GM23248 (cell line): Measurements from ENCODE around the gene SCYGR1. TPM values are rescaled to one million over a fixed set of nuclear protein-coding genes. Genes with fewer than 3 reads are reported as not detected.

Experiments
- DNase-seq: peaks from one replicate; pipeline ENCODE4 v3.0.0-alpha.2; 2015
- H2AFZ ChIP-seq: fragments of 200-600 bp; sonication (generic); 2 replicates; pipeline ENCODE4 v1.6.1; 2016; ENCODE audit warnings: antibody characterized with exemption
- H3F3A ChIP-seq: fragments of 200-600 bp; sonication (generic); 2 replicates; pipeline ENCODE4 v1.6.1; 2016; ENCODE audit warnings: mild to moderate bottlenecking, antibody characterized with exemption, mixed run types; ENCODE audit not compliant: insufficient read depth
- H3K27ac ChIP-seq: fragments of 200-600 bp; sonication (generic); 2 replicates; pipeline ENCODE4 v1.5.1; 2016; ENCODE audit warnings: mild to moderate bottlenecking
- H3K27me3 ChIP-seq: fragments of 200-600 bp; sonication (generic); replicated peaks from 2 replicates; pipeline ENCODE4 v1.6.1; 2016; ENCODE audit warnings: mild to moderate bottlenecking; ENCODE audit not compliant: insufficient read depth
- H3K36me3 ChIP-seq: fragments of 200-600 bp; sonication (generic); 2 replicates; pipeline ENCODE4 v1.6.1; 2016; ENCODE audit warnings: low read depth, mild to moderate bottlenecking
- H3K4me1 ChIP-seq: fragments of 200-600 bp; sonication (generic); 2 replicates; pipeline ENCODE4 v1.6.1; 2016; ENCODE audit warnings: mild to moderate bottlenecking; ENCODE audit not compliant: insufficient read depth
- H3K4me2 ChIP-seq: fragments of 200-600 bp; sonication (generic); one replicate; pipeline ENCODE4 v1.6.1; 2016; ENCODE audit warnings: mild to moderate bottlenecking; ENCODE audit not compliant: unreplicated experiment
- H3K4me3 ChIP-seq: fragments of 200-600 bp; sonication (generic); 2 replicates; pipeline ENCODE4 v1.5.1; 2016; ENCODE audit warnings: mild to moderate bottlenecking
- H3K79me2 ChIP-seq: fragments of 200-600 bp; sonication (generic); 2 replicates; pipeline ENCODE4 v1.6.1; 2016; ENCODE audit warnings: mild to moderate bottlenecking; ENCODE audit not compliant: insufficient read depth
- H3K9ac ChIP-seq: fragments of 200-600 bp; sonication (generic); 2 replicates; pipeline ENCODE4 v1.6.1; 2016; ENCODE audit warnings: mild to moderate bottlenecking
- H3K9me2 ChIP-seq: fragments of 200-600 bp; sonication (generic); 2 replicates; pipeline ENCODE4 v1.6.1; 2016; ENCODE audit warnings: mixed run types, mild to moderate bottlenecking, moderate library complexity; ENCODE audit not compliant: insufficient read depth
- H3K9me3 ChIP-seq: fragments of 200-600 bp; sonication (generic); one replicate; pipeline ENCODE4 v1.6.1; 2017; ENCODE audit warnings: low read depth
- H4K20me1 ChIP-seq: fragments of 200-600 bp; sonication (generic); 2 replicates; pipeline ENCODE4 v1.6.0; 2016; ENCODE audit not compliant: insufficient read depth
- EZH2 ChIP-seq: fragments of 200-600 bp; sonication (generic); IDR thresholded peaks from 2 replicates; pipeline ENCODE4 v1.6.1; 2018; ENCODE audit warnings: antibody characterized with exemption, mild to moderate bottlenecking; ENCODE audit not compliant: insufficient read depth, poor library complexity, severe bottlenecking
- EZH2phosphoT487 ChIP-seq: fragments of 200-600 bp; sonication (generic); IDR thresholded peaks from 2 replicates; pipeline ENCODE4 v1.6.1; 2018; ENCODE audit warnings: antibody characterized with exemption, moderate library complexity, mild to moderate bottlenecking, low read depth; ENCODE audit not compliant: insufficient read depth
- WGBS, 2 experiments: methylation state at CpG; one replicate each; pipeline ENCODE4 v1.1.6; 2015 to 2017; ENCODE audit warnings: low lambda C conversion rate in 2 of 2, low coverage in 1 of 2; ENCODE audit errors: missing lambda C conversion rate in 2 of 2; 5-methylcytosine and 5-hydroxymethylcytosine counted together
- in situ Hi-C: fragments of 300-500 bp; cut with MboI; formaldehyde crosslinking; loops from 2 replicates; pipeline ENCODE4 v1.15.0; 2020
- polyA plus RNA-seq: library from polyadenylated mRNA; unstranded; fragments of >200 nt; fragmentation: Nextera tagmentation; extraction: Ambion mirVana; gene quantifications from 2 replicates; pipeline ENCODE4 v1.2.1, GENCODE V29; 2016
- total RNA-seq: library from RNA; depleted of rRNA; stranded (reverse); fragments of >200 nt; shearing (Covaris generic); gene quantifications from 2 replicates; pipeline ENCODE4 v1.2.3, GENCODE V29; 2014; rRNA removed

The SCYGR1 gene
- total and polyA plus RNA-seq, 2 experiments from 2014 or later, result not detected

GRCh38 chr2:227347117-227347516 lies 40.6 kb downstream of the SCYGR1 start:
- whole genome bisulfite sequencing, 2 experiments, result 80 to 85% methylated on average over 7 of the region's 7 CpGs
- H3K4me1 ChIP-seq, result no peaks in the 10 kb centered on the region
- no peak overlapping the region for H2AFZ ChIP-seq
- no peaks in the 10 kb centered on the region for H3K9me3 ChIP-seq
- H3K36me3 ChIP-seq, result peaks cover 93% of the 10 kb centered on the region
- H3K4me3 ChIP-seq, result no peak overlapping the region
- H3K9me2 ChIP-seq, result no peaks in the 10 kb centered on the region
- peaks cover 22% of the 10 kb centered on the region; the same call in 1 of the 2 replicates for H3F3A ChIP-seq
- no peak overlapping the region for H3K27ac ChIP-seq
- no peak overlapping the region for H3K4me2 ChIP-seq
- peaks cover 22% of the 10 kb centered on the region; the same call in 1 of the 2 replicates for H3K79me2 ChIP-seq
- in situ Hi-C loops, result no loop called here
- H4K20me1 ChIP-seq, result no peaks in the 10 kb centered on the region
- H3K27me3 ChIP-seq, result no peaks in the 10 kb centered on the region
- TF ChIP-seq EZH2, result no peak
- no peak for TF ChIP-seq EZH2phosphoT487
- no peak overlapping the region for H3K9ac ChIP-seq
- DNase-seq, result no peak

GRCh38 chr2:227344231-227344630 lies 43.5 kb downstream of the SCYGR1 start:
- H3K36me3 ChIP-seq, result peaks cover 92% of the 10 kb centered on the region
- no peak overlapping the region for H3K4me3 ChIP-seq

GRCh38 chr2:227341553-227341952 lies 46.2 kb downstream of the SCYGR1 start:
- Histone ChIP-seq H4K20me1 (no peaks in the 10 kb centered on the region), H2AFZ (no peak overlapping the region), H3K4me3 (no peak overlapping the region), H3K9ac (no peak overlapping the region), H3K9me2 (no peaks in the 10 kb centered on the region), H3K79me2 (peaks cover 54% of the 10 kb centered on the region), H3K4me2 (no peak overlapping the region), H3K4me1 (no peaks in the 10 kb centered on the region), H3K27me3 (no peaks in the 10 kb centered on the region), H3K9me3 (no peaks in the 10 kb centered on the region), H3K36me3 (peaks cover 82% of the 10 kb centered on the region), H3K27ac (no peak overlapping the region), H3F3A (peaks cover 29% of the 10 kb centered on the region; the same call in 1 of the 2 replicates)
- TF ChIP-seq EZH2, result no peak
- no peak for TF ChIP-seq EZH2phosphoT487
- in situ Hi-C loops, result no loop called here
- no peak for DNase-seq
- WGBS, 2 experiments, result 78% methylated on average over 2 of the region's 2 CpGs

More at GRCh38 chr2:227344231-227344630, 43.5 kb downstream of the SCYGR1 start:
- Histone ChIP-seq H2AFZ (no peak overlapping the region), H3K27me3 (no peaks in the 10 kb centered on the region), H3K4me2 (no peak overlapping the region), H3K4me1 (no peaks in the 10 kb centered on the region), H3K27ac (no peak overlapping the region), H3K9ac (no peak overlapping the region), H3K79me2 (peaks cover 30% of the 10 kb centered on the region), H3F3A (peaks cover 29% of the 10 kb centered on the region; the same call in 1 of the 2 replicates), H4K20me1 (no peaks in the 10 kb centered on the region), H3K9me2 (no peaks in the 10 kb centered on the region), H3K9me3 (no peaks in the 10 kb centered on the region)
- in situ Hi-C loops, result no loop called here
- no peak for DNase-seq
- 99 to 100% methylated on average over 2 of the region's 2 CpGs for WGBS, 2 experiments
- TF ChIP-seq EZH2, result no peak
- TF ChIP-seq EZH2phosphoT487, result no peak

- Histone ChIP-seq H4K20me1 (no peaks in the 10 kb centered on the region), H3K9me2 (no peaks in the 10 kb centered on the region), H3K27me3 (no peaks in the 10 kb centered on the region), H3K9me3 (no peaks in the 10 kb centered on the region), H3K36me3 (peaks cover 84% of the 10 kb centered on the region), H3K79me2 (peaks cover 57% of the 10 kb centered on the region), H2AFZ (no peak overlapping the region), H3K9ac (no peak overlapping the region), H3K4me3 (no peak overlapping the region), H3F3A (peaks cover 22% of the 10 kb centered on the region; the same call in 1 of the 2 replicates), H3K27ac (no peak overlapping the region), H3K4me1 (no peaks in the 10 kb centered on the region), H3K4me2 (no peak overlapping the region)
- no peak for TF ChIP-seq EZH2phosphoT487
- no peak for TF ChIP-seq EZH2
- WGBS, 2 experiments, result 80 to 81% methylated on average over 6 of the region's 6 CpGs
- in situ Hi-C loops, result no loop called here
- no peak for DNase-seq
Observed at GRCh38 chr2:227340106-227340505, 47.6 kb downstream of the SCYGR1 start.

- H2AFZ ChIP-seq, result no peak overlapping the region
- H3K9me2 ChIP-seq, result no peaks in the 10 kb centered on the region
- no peak overlapping the region for H3K9ac ChIP-seq
- no peak overlapping the region for H3K4me2 ChIP-seq
- H3K36me3 ChIP-seq, result peaks cover 83% of the 10 kb centered on the region
- in situ Hi-C loops, result no loop called here
- no peak for TF ChIP-seq EZH2phosphoT487
- no peak for TF ChIP-seq EZH2
- H3K27me3 ChIP-seq, result no peaks in the 10 kb centered on the region
- H4K20me1 ChIP-seq, result no peaks in the 10 kb centered on the region
- peaks cover 66% of the 10 kb centered on the region for H3K79me2 ChIP-seq
- no peak overlapping the region for H3K27ac ChIP-seq
- WGBS, 2 experiments, result 98 to 100% methylated on average over 2 of the region's 2 CpGs
- H3K4me1 ChIP-seq, result no peaks in the 10 kb centered on the region
- H3F3A ChIP-seq, result peaks cover 22% of the 10 kb centered on the region; the same call in 1 of the 2 replicates
- no peak overlapping the region for H3K4me3 ChIP-seq
- no peak for DNase-seq
- no peaks in the 10 kb centered on the region for H3K9me3 ChIP-seq
Observed at GRCh38 chr2:227339098-227339599, 48.6 kb downstream of the SCYGR1 start.

Other genes with a start within 250 kb of the SCYGR1 start
- gene COL4A4, start 223.7 kb downstream of the SCYGR1 start, total RNA-seq, result 0.76 and 1.0 TPM in 2 replicates
- gene COL4A4, start 223.7 kb downstream of the SCYGR1 start, polyA plus RNA-seq, result 0.36 and 0.66 TPM in 2 replicates
- 0.11 TPM in 1 of 2 replicates, not detected in the other for gene COL4A3, start 223.3 kb downstream of the SCYGR1 start, total RNA-seq
- 0.18 and 0.70 TPM in 2 replicates for gene COL4A3, start 223.3 kb downstream of the SCYGR1 start, polyA plus RNA-seq
- gene MFF, start 62.7 kb downstream of the SCYGR1 start, total RNA-seq, result 250 and 258 TPM in 2 replicates
- 300 and 301 TPM in 2 replicates for gene MFF, start 62.7 kb downstream of the SCYGR1 start, polyA plus RNA-seq
- 14.2 and 18.7 TPM in 2 replicates for gene TM4SF20, start 8.6 kb downstream of the SCYGR1 start, total RNA-seq
- 16.8 and 18.7 TPM in 2 replicates for gene TM4SF20, start 8.6 kb downstream of the SCYGR1 start, polyA plus RNA-seq
- gene AGFG1, start 84.2 kb upstream of the SCYGR1 start, total RNA-seq, result 144 and 150 TPM in 2 replicates
- gene AGFG1, start 84.2 kb upstream of the SCYGR1 start, polyA plus RNA-seq, result 14.0 and 16.5 TPM in 2 replicates
- gene SCYGR2, start 210.9 kb upstream of the SCYGR1 start, total RNA-seq, result not detected in 2 replicates
- not detected in 2 replicates for gene SCYGR2, start 210.9 kb upstream of the SCYGR1 start, polyA plus RNA-seq
- not detected in 2 replicates for gene SCYGR3, start 226.9 kb upstream of the SCYGR1 start, total RNA-seq
- gene SCYGR3, start 226.9 kb upstream of the SCYGR1 start, polyA plus RNA-seq, result not detected in 2 replicates
- not detected in 2 replicates for gene SCYGR4, start 229.5 kb upstream of the SCYGR1 start, total RNA-seq
- not detected in 2 replicates for gene SCYGR4, start 229.5 kb upstream of the SCYGR1 start, polyA plus RNA-seq